Kidney (tissue), 14 donors: ENCODE data around the gene GRPR. TPM values are rescaled to one million over a fixed set of nuclear protein-coding genes. Genes with fewer than 3 reads are reported as not detected.
"Not testable (repeated sequence)": the region's sequence is repeated elsewhere in the genome, so short reads cannot be mapped to it uniquely, and the experiment has no call there.

ENCODE experiments used
- DNase-seq, 5 donors: peaks; one replicate each; pipeline ENCODE4 v3.0.0-alpha.2; 2013 to 2020
- FAIRE-seq: peaks from 2 replicates; lab custom pipeline; 2012; peaks lifted over from hg19 to GRCh38; lab: Jason Lieb, UNC
- H3K27ac ChIP-seq, 2 donors: one replicate each; pipeline ENCODE4 v1.7.0; 2013; ENCODE audit warnings: low read depth in 2 of 2, low read length in 2 of 2, inconsistent platforms in 1 of 2
- H3K27me3 ChIP-seq: one replicate; pipeline ENCODE4 v1.7.1; 2013; ENCODE audit warnings: low read length, inconsistent platforms; ENCODE audit not compliant: control insufficient read depth, insufficient read depth
- H3K36me3 ChIP-seq, 3 donors: one replicate each; pipeline versions ENCODE4 v1.7.0 to v1.7.1; 2013; ENCODE audit warnings: low read length in 3 of 3, control low read depth in 1 of 3, inconsistent platforms in 1 of 3; ENCODE audit not compliant: insufficient read depth in 3 of 3, control insufficient read depth in 2 of 3
- H3K4me1 ChIP-seq, 3 donors: one replicate each; pipeline versions ENCODE4 v1.7.0 to v1.7.1; 2013; ENCODE audit warnings: low read length in 3 of 3, inconsistent platforms in 1 of 3, low read depth in 1 of 3; ENCODE audit not compliant: control insufficient read depth in 2 of 3, insufficient read depth in 2 of 3
- H3K4me3 ChIP-seq, 3 donors: one replicate each; pipeline versions ENCODE4 v1.7.0 to v1.8.1; 2013; ENCODE audit warnings: low read length in 3 of 3, control low read depth in 1 of 3, inconsistent platforms in 1 of 3
- H3K9ac ChIP-seq, 3 donors: one replicate each; pipeline versions ENCODE4 v1.7.0 to v1.7.1; 2013; ENCODE audit warnings: low read length in 3 of 3, control low read depth in 1 of 3, inconsistent platforms in 1 of 3
- H3K9me3 ChIP-seq, 3 donors: one replicate each; pipeline versions ENCODE4 v1.7.0 to v1.7.1; 2013; ENCODE audit warnings: low read length in 3 of 3, control low read depth in 1 of 3, inconsistent platforms in 1 of 3; ENCODE audit not compliant: control insufficient read depth in 2 of 3, insufficient read depth in 1 of 3
- intact Hi-C: fragments of 100-400 bp; cut with DNase I; formaldehyde crosslinking; loops from one replicate; pipeline ENCODE4 v1.11.1; 2022
- polyA plus RNA-seq: library from polyadenylated mRNA; stranded (reverse); fragments of 350-450 nt; fragmentation: Illumina TruSeq; extraction: RNeasy Lipid Tissue Mini Kit (QIAGEN cat#74804); gene quantifications from one replicate; pipeline ENCODE4 v1.2.3, GENCODE V29; 2014; ENCODE audit warnings: low read depth, low replicate concordance; ENCODE audit not compliant: insufficient read depth
- total RNA-seq: library from RNA; stranded (reverse); fragmentation: NEBNext Ultra II Directional; extraction: Animal tissue kit (Norgen Biotek cat#: 25700); gene quantifications from one replicate; pipeline ENCODE4 v1.2.1, GENCODE V29; 2021
- TF ChIP-seq, protein P1 (sequence below): IDR thresholded peaks from 3 replicates; pipeline ENCODE4 v1.5.1; 2012; ENCODE audit warnings: mild to moderate bottlenecking, moderate library complexity, borderline replicate concordance; ENCODE audit not compliant: insufficient read depth; ENCODE audit errors: extremely low read depth
- donor health status: control.
- donor health status: control.
- donor health status: control.
- donor health status: control.
- donor health status: control.
- donor health status: DM: yes; HTN: yes; CAD: no.
- donor health status: Normal renal cell carcinoma (clear cell type).

The GRPR gene
- total and polyA plus RNA-seq, 2 donors from 2014 or later, result 0.25 TPM; not detected in 1

DNA sequence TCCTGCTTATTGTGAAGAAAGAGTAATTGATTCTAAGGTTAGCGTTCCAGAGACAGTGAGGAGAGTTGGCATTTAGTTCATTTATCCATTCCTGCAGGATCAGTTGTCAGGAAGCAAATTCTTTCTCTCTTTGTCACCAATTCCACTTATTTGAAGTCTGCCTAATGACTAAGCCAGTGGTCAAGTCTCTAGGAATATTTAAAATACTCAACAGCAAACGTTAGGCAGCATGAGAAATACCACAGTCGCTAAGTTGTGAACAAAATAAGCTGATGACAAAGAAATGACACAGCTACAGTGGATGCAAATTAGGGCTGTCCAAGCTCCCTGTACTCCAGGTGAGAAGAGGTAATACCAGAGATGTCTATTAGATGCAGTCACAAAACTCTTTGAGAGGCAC is 37.4 kb downstream of the GRPR start:
- Histone ChIP-seq H3K4me3 (no peak overlapping the region), H3K27me3 (peaks cover 6% of the 10 kb centered on the region), H3K27ac (no peak overlapping the region), H3K9me3 (no peaks in the 10 kb centered on the region), H3K36me3 (no peaks in the 10 kb centered on the region), H3K9ac (no peak overlapping the region), H3K4me1 (no peaks in the 10 kb centered on the region)
- TF ChIP-seq, protein P1, sequence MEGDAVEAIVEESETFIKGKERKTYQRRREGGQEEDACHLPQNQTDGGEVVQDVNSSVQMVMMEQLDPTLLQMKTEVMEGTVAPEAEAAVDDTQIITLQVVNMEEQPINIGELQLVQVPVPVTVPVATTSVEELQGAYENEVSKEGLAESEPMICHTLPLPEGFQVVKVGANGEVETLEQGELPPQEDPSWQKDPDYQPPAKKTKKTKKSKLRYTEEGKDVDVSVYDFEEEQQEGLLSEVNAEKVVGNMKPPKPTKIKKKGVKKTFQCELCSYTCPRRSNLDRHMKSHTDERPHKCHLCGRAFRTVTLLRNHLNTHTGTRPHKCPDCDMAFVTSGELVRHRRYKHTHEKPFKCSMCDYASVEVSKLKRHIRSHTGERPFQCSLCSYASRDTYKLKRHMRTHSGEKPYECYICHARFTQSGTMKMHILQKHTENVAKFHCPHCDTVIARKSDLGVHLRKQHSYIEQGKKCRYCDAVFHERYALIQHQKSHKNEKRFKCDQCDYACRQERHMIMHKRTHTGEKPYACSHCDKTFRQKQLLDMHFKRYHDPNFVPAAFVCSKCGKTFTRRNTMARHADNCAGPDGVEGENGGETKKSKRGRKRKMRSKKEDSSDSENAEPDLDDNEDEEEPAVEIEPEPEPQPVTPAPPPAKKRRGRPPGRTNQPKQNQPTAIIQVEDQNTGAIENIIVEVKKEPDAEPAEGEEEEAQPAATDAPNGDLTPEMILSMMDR, result no peak
- DNase-seq, result no peak
- intact Hi-C loops, result no loop called here
- FAIRE-seq, result no peak

DNA sequence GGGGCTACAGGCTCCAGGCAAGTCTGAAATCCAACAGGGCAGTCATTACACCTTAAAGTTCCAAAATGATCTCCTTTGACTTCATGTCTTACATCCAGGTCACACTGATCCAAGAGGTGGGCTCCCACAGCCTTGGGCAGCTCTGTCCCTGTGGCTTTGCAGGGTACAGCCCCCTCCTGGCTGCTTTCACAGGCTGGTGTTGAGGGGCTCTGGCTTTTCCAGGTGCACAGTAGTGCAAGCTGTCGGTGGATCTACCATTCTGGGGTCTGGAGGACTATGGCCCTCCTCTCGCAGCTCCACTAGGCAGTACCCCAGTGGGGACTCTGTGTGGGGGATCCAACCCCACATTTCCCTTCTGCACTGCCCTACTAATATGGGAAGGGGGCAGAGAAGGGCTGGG is 37.8 kb downstream of the GRPR start:
- FAIRE-seq, H3K9ac ChIP-seq, DNase-seq, H3K4me1 ChIP-seq, H3K36me3 ChIP-seq, intact Hi-C loops, H3K27ac ChIP-seq, H3K27me3 ChIP-seq, H3K4me3 ChIP-seq, H3K9me3 ChIP-seq: not testable (repeated sequence)

DNA sequence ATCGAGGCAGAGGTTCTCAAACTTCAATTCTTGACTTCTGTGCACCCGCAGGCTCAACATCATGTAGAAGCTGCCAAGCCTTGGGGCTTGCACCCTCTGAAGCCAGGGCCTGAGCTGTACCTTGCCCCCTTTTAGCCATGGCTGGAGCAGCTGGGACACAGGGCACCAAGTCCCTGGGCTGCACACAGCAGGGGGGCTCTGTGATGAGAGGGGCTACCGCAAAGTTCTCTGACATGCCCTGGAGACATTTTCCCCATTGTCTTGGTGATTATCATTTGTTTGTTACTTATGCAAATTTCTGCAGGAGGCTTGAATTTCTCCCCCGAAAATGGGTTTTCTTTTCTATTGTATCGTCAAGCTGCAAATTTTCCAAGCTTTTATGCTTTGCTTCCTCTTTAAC is 39.0 kb downstream of the GRPR start:
- intact Hi-C loops, result no loop called here
- no peak overlapping the region for H3K27ac ChIP-seq
- no peak overlapping the region for H3K4me3 ChIP-seq
- H3K27me3 ChIP-seq, result peaks cover 4% of the 10 kb centered on the region
- no peaks in the 10 kb centered on the region for H3K9me3 ChIP-seq
- H3K4me1 ChIP-seq, result no peaks in the 10 kb centered on the region
- no peaks in the 10 kb centered on the region for H3K36me3 ChIP-seq
- no peak for DNase-seq
- TF ChIP-seq, protein P1, result no peak
- FAIRE-seq, result no peak
- H3K9ac ChIP-seq, result no peak overlapping the region

DNA sequence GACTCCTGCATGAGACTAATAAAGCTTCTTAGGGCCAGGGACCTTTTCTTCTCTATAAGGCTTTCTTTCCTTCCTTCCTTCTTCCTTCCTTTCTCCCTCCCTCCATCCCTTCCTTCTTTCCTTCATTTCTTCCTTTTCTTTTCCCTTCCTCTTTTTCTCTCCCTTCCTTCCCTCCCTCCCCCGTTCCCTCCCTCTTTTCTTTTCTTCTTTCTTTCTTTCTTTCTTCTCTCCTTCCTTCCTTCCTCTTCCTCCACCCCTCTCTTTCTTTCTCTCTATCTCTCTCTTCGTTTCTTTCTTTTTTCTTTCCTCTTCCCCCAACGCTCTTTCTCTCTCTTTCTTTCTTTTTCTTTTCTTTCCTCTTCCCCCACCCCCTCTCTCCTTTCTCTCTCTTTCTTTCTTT is 41.4 kb downstream of the GRPR start:
- FAIRE-seq, result no peak

More for the DNA sequence above, 41.4 kb downstream of the GRPR start:
- no peak for DNase-seq
- no peaks in the 10 kb centered on the region for H3K4me1 ChIP-seq
- no peak overlapping the region for H3K4me3 ChIP-seq
- H3K27ac ChIP-seq, result no peak overlapping the region
- no peaks in the 10 kb centered on the region for H3K9me3 ChIP-seq
- no peaks in the 10 kb centered on the region for H3K36me3 ChIP-seq
- no peak overlapping the region for H3K9ac ChIP-seq
- intact Hi-C loops, result no loop called here
- TF ChIP-seq, protein P1, result no peak
- H3K27me3 ChIP-seq, result peaks cover 4% of the 10 kb centered on the region
